Measurements from ENCODE around the gene RIMBP2.
A peak's percentile ranks its signal among the peaks of the same experiment; 100 is the strongest.

GRCh38 chr12:130761537-130762318, 45.6 kb upstream of the RIMBP2 start:
- TF ChIP-seq, protein P1, sequence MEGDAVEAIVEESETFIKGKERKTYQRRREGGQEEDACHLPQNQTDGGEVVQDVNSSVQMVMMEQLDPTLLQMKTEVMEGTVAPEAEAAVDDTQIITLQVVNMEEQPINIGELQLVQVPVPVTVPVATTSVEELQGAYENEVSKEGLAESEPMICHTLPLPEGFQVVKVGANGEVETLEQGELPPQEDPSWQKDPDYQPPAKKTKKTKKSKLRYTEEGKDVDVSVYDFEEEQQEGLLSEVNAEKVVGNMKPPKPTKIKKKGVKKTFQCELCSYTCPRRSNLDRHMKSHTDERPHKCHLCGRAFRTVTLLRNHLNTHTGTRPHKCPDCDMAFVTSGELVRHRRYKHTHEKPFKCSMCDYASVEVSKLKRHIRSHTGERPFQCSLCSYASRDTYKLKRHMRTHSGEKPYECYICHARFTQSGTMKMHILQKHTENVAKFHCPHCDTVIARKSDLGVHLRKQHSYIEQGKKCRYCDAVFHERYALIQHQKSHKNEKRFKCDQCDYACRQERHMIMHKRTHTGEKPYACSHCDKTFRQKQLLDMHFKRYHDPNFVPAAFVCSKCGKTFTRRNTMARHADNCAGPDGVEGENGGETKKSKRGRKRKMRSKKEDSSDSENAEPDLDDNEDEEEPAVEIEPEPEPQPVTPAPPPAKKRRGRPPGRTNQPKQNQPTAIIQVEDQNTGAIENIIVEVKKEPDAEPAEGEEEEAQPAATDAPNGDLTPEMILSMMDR (tag by site-specific recombination; IDR thresholded peaks at IDR 0.05), result peak; percentile 73
- TF ChIP-seq ZNF138 (tag by site-specific recombination; IDR thresholded peaks at IDR 0.05; ENCODE audit: borderline replicate concordance) (no peak), ZNF548 (tag by site-specific recombination; IDR thresholded peaks at IDR 0.05) (no peak), ZNF19 (tag by site-specific recombination; IDR thresholded peaks at IDR 0.05; ENCODE audit: low read depth) (no peak), ZNF48 (tag by site-specific recombination; IDR thresholded peaks at IDR 0.05) (no peak), ZNF426 (tag by site-specific recombination; IDR thresholded peaks at IDR 0.05) (no peak), ZNF140 (tag by site-specific recombination; IDR thresholded peaks at IDR 0.05) (no peak), ZNF623 (tag by site-specific recombination; IDR thresholded peaks at IDR 0.05) (no peak), ZNF658 (tag by site-specific recombination; IDR thresholded peaks at IDR 0.05) (no peak), ZNF600 (tag by site-specific recombination; IDR thresholded peaks at IDR 0.05) (no peak), ZNF174 (tag by site-specific recombination; IDR thresholded peaks at IDR 0.05) (no peak), ZNF274 (IDR thresholded peaks at IDR 0.05; ENCODE audit: low read length) (no peak), ZNF274 (tag by site-specific recombination; IDR thresholded peaks at IDR 0.05; ENCODE audit: borderline replicate concordance) (no peak)
- TF ChIP-seq, protein P2, sequence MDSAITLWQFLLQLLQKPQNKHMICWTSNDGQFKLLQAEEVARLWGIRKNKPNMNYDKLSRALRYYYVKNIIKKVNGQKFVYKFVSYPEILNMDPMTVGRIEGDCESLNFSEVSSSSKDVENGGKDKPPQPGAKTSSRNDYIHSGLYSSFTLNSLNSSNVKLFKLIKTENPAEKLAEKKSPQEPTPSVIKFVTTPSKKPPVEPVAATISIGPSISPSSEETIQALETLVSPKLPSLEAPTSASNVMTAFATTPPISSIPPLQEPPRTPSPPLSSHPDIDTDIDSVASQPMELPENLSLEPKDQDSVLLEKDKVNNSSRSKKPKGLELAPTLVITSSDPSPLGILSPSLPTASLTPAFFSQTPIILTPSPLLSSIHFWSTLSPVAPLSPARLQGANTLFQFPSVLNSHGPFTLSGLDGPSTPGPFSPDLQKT (IDR thresholded peaks at IDR 0.05; ENCODE audit: borderline replicate concordance, low read depth, low read length), result no peak
- TF ChIP-seq, protein P3, sequence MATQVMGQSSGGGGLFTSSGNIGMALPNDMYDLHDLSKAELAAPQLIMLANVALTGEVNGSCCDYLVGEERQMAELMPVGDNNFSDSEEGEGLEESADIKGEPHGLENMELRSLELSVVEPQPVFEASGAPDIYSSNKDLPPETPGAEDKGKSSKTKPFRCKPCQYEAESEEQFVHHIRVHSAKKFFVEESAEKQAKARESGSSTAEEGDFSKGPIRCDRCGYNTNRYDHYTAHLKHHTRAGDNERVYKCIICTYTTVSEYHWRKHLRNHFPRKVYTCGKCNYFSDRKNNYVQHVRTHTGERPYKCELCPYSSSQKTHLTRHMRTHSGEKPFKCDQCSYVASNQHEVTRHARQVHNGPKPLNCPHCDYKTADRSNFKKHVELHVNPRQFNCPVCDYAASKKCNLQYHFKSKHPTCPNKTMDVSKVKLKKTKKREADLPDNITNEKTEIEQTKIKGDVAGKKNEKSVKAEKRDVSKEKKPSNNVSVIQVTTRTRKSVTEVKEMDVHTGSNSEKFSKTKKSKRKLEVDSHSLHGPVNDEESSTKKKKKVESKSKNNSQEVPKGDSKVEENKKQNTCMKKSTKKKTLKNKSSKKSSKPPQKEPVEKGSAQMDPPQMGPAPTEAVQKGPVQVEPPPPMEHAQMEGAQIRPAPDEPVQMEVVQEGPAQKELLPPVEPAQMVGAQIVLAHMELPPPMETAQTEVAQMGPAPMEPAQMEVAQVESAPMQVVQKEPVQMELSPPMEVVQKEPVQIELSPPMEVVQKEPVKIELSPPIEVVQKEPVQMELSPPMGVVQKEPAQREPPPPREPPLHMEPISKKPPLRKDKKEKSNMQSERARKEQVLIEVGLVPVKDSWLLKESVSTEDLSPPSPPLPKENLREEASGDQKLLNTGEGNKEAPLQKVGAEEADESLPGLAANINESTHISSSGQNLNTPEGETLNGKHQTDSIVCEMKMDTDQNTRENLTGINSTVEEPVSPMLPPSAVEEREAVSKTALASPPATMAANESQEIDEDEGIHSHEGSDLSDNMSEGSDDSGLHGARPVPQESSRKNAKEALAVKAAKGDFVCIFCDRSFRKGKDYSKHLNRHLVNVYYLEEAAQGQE (tag by site-specific recombination; IDR thresholded peaks at IDR 0.05), result no peak

All from HEK293 (cell line).